Measurements from ENCODE around the gene CDKN1B. TPM values are rescaled to one million over a fixed set of nuclear protein-coding genes. Genes with fewer than 3 reads are reported as not detected.
A peak's percentile ranks its signal among the peaks of the same experiment; 100 is the strongest.

The CDKN1B gene
- total and polyA plus RNA-seq, 2 donors from 2014 or later = 27.9 to 52.3 TPM

GRCh38 chr12:12715128-12715458 is 2.1 kb upstream of the CDKN1B start:
- Histone ChIP-seq H3K9ac (ENCODE audit: low read length in 3 of 3) (peak overlapping the region in 2 of 3 donors; percentile 85 to 90), H3K9me3 (ENCODE audit: control insufficient read depth in 2 of 3, insufficient read depth in 1 of 3, low read length in 3 of 3) (no peaks in the 10 kb centered on the region), H3K4me3 (ENCODE audit: low read length in 3 of 3) (peak overlapping the region in 2 of 3 donors; percentile 71 to 74), H3K4me1 (ENCODE audit: control insufficient read depth in 2 of 3, insufficient read depth in 2 of 3, low read depth in 1 of 3, low read length in 3 of 3) (peaks cover 11 to 24% (median 17%) of the 10 kb centered on the region in 3 donors), H3K36me3 (ENCODE audit: control insufficient read depth in 2 of 3, insufficient read depth in 3 of 3, low read length in 3 of 3) (peaks cover 3 to 13% (median 6%) of the 10 kb centered on the region in 3 donors), H3K27me3 (ENCODE audit: control insufficient read depth, insufficient read depth, low read length) (no peaks in the 10 kb centered on the region), H3K27ac (ENCODE audit: low read depth in 2 of 2, low read length in 2 of 2) (peak overlapping the region; percentile 94 to 98)
- intact Hi-C loops (cut with DNase I) = no loop called here
- FAIRE-seq (no peak), DNase-seq (no peak)
- no peak for TF ChIP-seq CTCF (IDR thresholded peaks at IDR 0.05; ENCODE audit: borderline replicate concordance, extremely low read depth, insufficient read depth)

GRCh38 chr12:12715459-12716150 is 1.6 kb upstream of the CDKN1B start:
- Histone ChIP-seq H3K27ac (ENCODE audit: low read depth in 2 of 2, low read length in 2 of 2) (peak overlapping the region; percentile 94 to 98), H3K4me3 (ENCODE audit: low read length in 3 of 3) (peak overlapping the region in 2 of 3 donors; percentile 13 to 92), H3K9me3 (ENCODE audit: control insufficient read depth in 2 of 3, insufficient read depth in 1 of 3, low read length in 3 of 3) (no peaks in the 10 kb centered on the region), H3K36me3 (ENCODE audit: control insufficient read depth in 2 of 3, insufficient read depth in 3 of 3, low read length in 3 of 3) (peaks cover 3 to 15% (median 6%) of the 10 kb centered on the region in 3 donors), H3K9ac (ENCODE audit: low read length in 3 of 3) (peak overlapping the region in 1 of 3 donors; percentile 90), H3K4me1 (ENCODE audit: control insufficient read depth in 2 of 3, insufficient read depth in 2 of 3, low read depth in 1 of 3, low read length in 3 of 3) (peaks cover 11 to 24% (median 17%) of the 10 kb centered on the region in 3 donors), H3K27me3 (ENCODE audit: control insufficient read depth, insufficient read depth, low read length) (no peaks in the 10 kb centered on the region)
- DNase-seq (peak in 1 of 5 donors; percentile 16), FAIRE-seq (no peak)
- TF ChIP-seq CTCF (IDR thresholded peaks at IDR 0.05; ENCODE audit: borderline replicate concordance, extremely low read depth, insufficient read depth) = no peak
- intact Hi-C loops (cut with DNase I) = no loop called here

- DNase-seq (peak in 1 of 5 donors; percentile 61), FAIRE-seq (no peak)
- peaks cover 11 to 24% (median 17%) of the 10 kb centered on the region in 3 donors for H3K4me1 ChIP-seq (ENCODE audit: control insufficient read depth in 2 of 3, insufficient read depth in 2 of 3, low read depth in 1 of 3, low read length in 3 of 3)
Measured at GRCh38 chr12:12716151-12716792, 896 bp upstream of the CDKN1B start.

More at GRCh38 chr12:12716151-12716792, 896 bp upstream of the CDKN1B start:
- no peak for TF ChIP-seq CTCF (IDR thresholded peaks at IDR 0.05; ENCODE audit: borderline replicate concordance, extremely low read depth, insufficient read depth)
- peaks cover 3 to 19% (median 6%) of the 10 kb centered on the region in 3 donors for H3K36me3 ChIP-seq (ENCODE audit: control insufficient read depth in 2 of 3, insufficient read depth in 3 of 3, low read length in 3 of 3)
- no peaks in the 10 kb centered on the region for H3K9me3 ChIP-seq (ENCODE audit: control insufficient read depth in 2 of 3, insufficient read depth in 1 of 3, low read length in 3 of 3)
- peak overlapping the region; percentile 24 to 90 (median 27) for H3K9ac ChIP-seq (ENCODE audit: low read length in 3 of 3)
- H3K27ac ChIP-seq (ENCODE audit: low read depth in 2 of 2, low read length in 2 of 2) = peak overlapping the region; percentile 94 to 98
- H3K27me3 ChIP-seq (ENCODE audit: control insufficient read depth, insufficient read depth, low read length) = no peaks in the 10 kb centered on the region
- intact Hi-C loops (cut with DNase I) = no loop called here
- peak overlapping the region; percentile 13 to 92 (median 48) for H3K4me3 ChIP-seq (ENCODE audit: low read length in 3 of 3)
